Activated CD4-positive, alpha-beta T cell treated with anti-CD3 and anti-CD28 coated beads for 36 hours (primary cell): ENCODE results near the gene RNGTT. TPM values are rescaled to one million over a fixed set of nuclear protein-coding genes. Genes with fewer than 3 reads are reported as not detected.

Experiments used
- ATAC-seq: fragments of 200-7000 bp; cut with Tn5 transposase; one replicate; pipeline ENCODE4 v1.10.0; 2021; ENCODE audit warnings: mild to moderate bottlenecking, moderate library complexity
- CTCF ChIA-PET: fragments of 350-600 bp; sonication (Branson Sonifier 250); formaldehyde crosslinking; loops from one replicate; lab custom pipeline; 2021; ENCODE audit warnings: antibody characterized with exemption; lab: Charles Lee
- POLR2A ChIA-PET: fragments of 350-600 bp; sonication (Branson Sonifier 250); formaldehyde crosslinking; loops from one replicate; lab custom pipeline; 2021; ENCODE audit warnings: antibody characterized with exemption, inconsistent platforms; lab: Charles Lee
- DNase-seq: peaks from one replicate; pipeline ENCODE4 v3.0.0-alpha.2; 2020
- H3K27ac Mint-ChIP-seq: one replicate; pipeline ENCODE4 v1.8.0; 2021; ENCODE audit warnings: mixed read lengths
- H3K27me3 Mint-ChIP-seq: one replicate; pipeline ENCODE4 v1.8.0; 2021; ENCODE audit warnings: mixed read lengths
- H3K36me3 Mint-ChIP-seq: one replicate; pipeline ENCODE4 v1.8.0; 2021; ENCODE audit warnings: low read depth, mixed read lengths
- H3K4me1 Mint-ChIP-seq: one replicate; pipeline ENCODE4 v1.8.0; 2021; ENCODE audit warnings: mixed read lengths
- H3K4me3 Mint-ChIP-seq: one replicate; pipeline ENCODE4 v1.8.0; 2021; ENCODE audit warnings: mild to moderate bottlenecking, moderate library complexity, mixed read lengths
- H3K9me3 Mint-ChIP-seq: one replicate; pipeline ENCODE4 v1.8.0; 2021; ENCODE audit warnings: low read depth, mixed read lengths
- intact Hi-C, 2 experiments: fragments of 100-400 bp; cut with DNase I in 1 of 2; cut with micrococcal nuclease in 1 of 2; formaldehyde crosslinking; loops; one replicate each; pipeline versions ENCODE4 v1.14.2 to v1.15.1; 2022 to 2024; cut with DNase I, micrococcal nuclease
- total RNA-seq, 2 experiments: library from RNA; stranded (reverse); gene quantifications; one replicate each; pipeline ENCODE4 v1.2.3, GENCODE V29; 2021

RNGTT gene
- total RNA-seq, 2 experiments from 2014 or later: 17.5 to 21.5 TPM

- H3K9me3 Mint-ChIP-seq: no peaks in the 10 kb centered on the region
- POLR2A ChIA-PET: no interaction called here
- ATAC-seq (no peak), DNase-seq (no peak)
- H3K4me1 Mint-ChIP-seq: no peaks in the 10 kb centered on the region
- intact Hi-C loops: no loop called here
- H3K36me3 Mint-ChIP-seq: peaks cover 10% of the 10 kb centered on the region
- no peaks in the 10 kb centered on the region for H3K27me3 Mint-ChIP-seq
- no peak overlapping the region for H3K4me3 Mint-ChIP-seq
- CTCF ChIA-PET: interaction anchor here (0.7 kb wide), 1 partner anchor 637 kb away, joined by 4 read pairs; no protein-coding TSS in a partner anchor
- H3K27ac Mint-ChIP-seq: no peak overlapping the region
These were observed 343.5 kb downstream of the RNGTT start for GRCh38 chr6:88619951-88620350.

- Mint-ChIP-seq H3K36me3 (peaks cover 36% of the 10 kb centered on the region), H3K9me3 (no peaks in the 10 kb centered on the region), H3K4me3 (no peak overlapping the region), H3K4me1 (no peaks in the 10 kb centered on the region), H3K27ac (no peak overlapping the region), H3K27me3 (no peaks in the 10 kb centered on the region)
- POLR2A ChIA-PET: no interaction called here
- DNase-seq (no peak), ATAC-seq (no peak)
- intact Hi-C loops: no loop called here
- CTCF ChIA-PET: no interaction called here
These were observed 347.0 kb downstream of the RNGTT start for GRCh38 chr6:88616380-88616779.

- intact Hi-C loops: no loop called here
- CTCF ChIA-PET: interaction anchor here (0.6 to 1.4 kb wide), 4 partner anchors 9 to 257 kb away, joined by 3 to 4 read pairs (median 4); no protein-coding TSS in a partner anchor
- Mint-ChIP-seq H3K9me3 (peaks cover 3% of the 10 kb centered on the region), H3K27ac (no peak overlapping the region), H3K4me1 (no peaks in the 10 kb centered on the region), H3K27me3 (no peaks in the 10 kb centered on the region), H3K4me3 (no peak overlapping the region), H3K36me3 (peaks cover 44% of the 10 kb centered on the region)
- ATAC-seq: no peak
- POLR2A ChIA-PET: no interaction called here
- DNase-seq: no peak
These were observed 349.0 kb downstream of the RNGTT start for GRCh38 chr6:88614316-88614877.

GRCh38 chr6:88612631-88613030 lies 350.8 kb downstream of the RNGTT start:
- Mint-ChIP-seq H3K4me3 (no peak overlapping the region), H3K36me3 (peaks cover 48% of the 10 kb centered on the region), H3K9me3 (peaks cover 7% of the 10 kb centered on the region), H3K27me3 (no peaks in the 10 kb centered on the region), H3K4me1 (no peaks in the 10 kb centered on the region), H3K27ac (no peak overlapping the region)
- intact Hi-C loops: no loop called here
- ATAC-seq (no peak), DNase-seq (no peak)
- ChIA-PET CTCF (interaction anchor here (0.6 kb wide), 1 partner anchor 288 kb away, joined by 3 read pairs; no protein-coding TSS in a partner anchor), POLR2A (no interaction called here)

- DNase-seq (no peak), ATAC-seq (no peak)
- H3K36me3 Mint-ChIP-seq: peaks cover 46% of the 10 kb centered on the region
- intact Hi-C loops: no loop called here
- ChIA-PET POLR2A (no interaction called here), CTCF (no interaction called here)
- no peak overlapping the region for H3K4me3 Mint-ChIP-seq
- peaks cover 7% of the 10 kb centered on the region for H3K9me3 Mint-ChIP-seq
- H3K27me3 Mint-ChIP-seq: no peaks in the 10 kb centered on the region
- no peak overlapping the region for H3K27ac Mint-ChIP-seq
- no peaks in the 10 kb centered on the region for H3K4me1 Mint-ChIP-seq
These were observed 351.7 kb downstream of the RNGTT start for GRCh38 chr6:88611721-88612120.

GRCh38 chr6:88609983-88610382 lies 353.4 kb downstream of the RNGTT start:
- Mint-ChIP-seq H3K36me3 (peaks cover 38% of the 10 kb centered on the region), H3K4me1 (no peaks in the 10 kb centered on the region), H3K4me3 (no peak overlapping the region), H3K27me3 (no peaks in the 10 kb centered on the region), H3K27ac (no peak overlapping the region), H3K9me3 (peaks cover 7% of the 10 kb centered on the region)
- ChIA-PET POLR2A (no interaction called here), CTCF (no interaction called here)
- no peak for ATAC-seq
- no peak for DNase-seq
- intact Hi-C loops: no loop called here

GRCh38 chr6:88605271-88605670 lies 358.1 kb downstream of the RNGTT start:
- Mint-ChIP-seq H3K27me3 (no peaks in the 10 kb centered on the region), H3K9me3 (peaks cover 5% of the 10 kb centered on the region), H3K4me1 (no peaks in the 10 kb centered on the region), H3K36me3 (peaks cover 4% of the 10 kb centered on the region), H3K27ac (no peak overlapping the region), H3K4me3 (no peak overlapping the region)
- POLR2A ChIA-PET: no interaction called here
- intact Hi-C loops: no loop called here
- DNase-seq (no peak), ATAC-seq (no peak)
- CTCF ChIA-PET: no interaction called here

- no peak for ATAC-seq
- DNase-seq: no peak
- intact Hi-C loops: no loop called here
- Mint-ChIP-seq H3K9me3 (no peaks in the 10 kb centered on the region), H3K4me3 (no peak overlapping the region), H3K27ac (no peak overlapping the region), H3K27me3 (peaks cover 2% of the 10 kb centered on the region), H3K4me1 (no peaks in the 10 kb centered on the region), H3K36me3 (no peaks in the 10 kb centered on the region)
- CTCF ChIA-PET: no interaction called here
- POLR2A ChIA-PET: no interaction called here
These were observed 363.8 kb downstream of the RNGTT start for GRCh38 chr6:88599571-88599970.

- ChIA-PET POLR2A (no interaction called here), CTCF (no interaction called here)
- DNase-seq (no peak), ATAC-seq (no peak)
- Mint-ChIP-seq H3K27ac (no peak overlapping the region), H3K27me3 (peaks cover 2% of the 10 kb centered on the region), H3K4me1 (no peaks in the 10 kb centered on the region), H3K36me3 (no peaks in the 10 kb centered on the region), H3K4me3 (no peak overlapping the region), H3K9me3 (peaks cover 3% of the 10 kb centered on the region)
- intact Hi-C loops: no loop called here
These were observed 366.6 kb downstream of the RNGTT start for GRCh38 chr6:88596801-88597200.

- Mint-ChIP-seq H3K4me3 (no peak overlapping the region), H3K9me3 (peaks cover 3% of the 10 kb centered on the region), H3K27me3 (peaks cover 12% of the 10 kb centered on the region), H3K4me1 (no peaks in the 10 kb centered on the region), H3K36me3 (no peaks in the 10 kb centered on the region), H3K27ac (no peak overlapping the region)
- ChIA-PET POLR2A (no interaction called here), CTCF (no interaction called here)
- ATAC-seq: no peak
- intact Hi-C loops: no loop called here
- DNase-seq: no peak
These were observed 374.5 kb downstream of the RNGTT start for GRCh38 chr6:88588938-88589337.

- intact Hi-C loops: no loop called here
- DNase-seq (no peak), ATAC-seq (no peak)
- CTCF ChIA-PET: interaction anchor here (0.5 kb wide), 2 partner anchors 238 to 976 kb away, joined by 3 read pairs; no protein-coding TSS in a partner anchor
- Mint-ChIP-seq H3K36me3 (no peaks in the 10 kb centered on the region), H3K27me3 (peaks cover 12% of the 10 kb centered on the region), H3K27ac (no peak overlapping the region), H3K9me3 (peaks cover 2% of the 10 kb centered on the region), H3K4me3 (no peak overlapping the region), H3K4me1 (no peaks in the 10 kb centered on the region)
- POLR2A ChIA-PET: no interaction called here
These were observed 376.3 kb downstream of the RNGTT start for GRCh38 chr6:88587150-88587520.

- no peak overlapping the region for H3K27ac Mint-ChIP-seq
- intact Hi-C loops: no loop called here
These were observed 376.9 kb downstream of the RNGTT start for GRCh38 chr6:88586371-88587149.

More at GRCh38 chr6:88586371-88587149, 376.9 kb downstream of the RNGTT start:
- Mint-ChIP-seq H3K9me3 (peaks cover 6% of the 10 kb centered on the region), H3K36me3 (no peaks in the 10 kb centered on the region), H3K4me1 (no peaks in the 10 kb centered on the region), H3K4me3 (no peak overlapping the region), H3K27me3 (peaks cover 15% of the 10 kb centered on the region)
- DNase-seq: no peak
- ChIA-PET CTCF (interaction anchor here (0.5 kb wide), 2 partner anchors 238 to 977 kb away, joined by 3 read pairs; no protein-coding TSS in a partner anchor), POLR2A (no interaction called here)
- ATAC-seq: no peak
